Cardiac muscle cell (in vitro differentiated cells and primary cell): ENCODE data around the gene SLC6A17. TPM values are rescaled to one million over a fixed set of nuclear protein-coding genes. Genes with fewer than 3 reads are reported as not detected.
A peak's percentile ranks its signal among the peaks of the same experiment; 100 is the strongest.

Source experiments
- DNase-seq, 2 donors: peaks; one replicate each; pipeline versions ENCODE4 v3.0.0 to v3.0.0-alpha.2; 2010 to 2017; ENCODE audit warnings: low read depth in 1 of 2, low spot score in 1 of 2
- H3K27ac ChIP-seq: fragments of 200-600 bp; sonication (generic); 2 replicates; pipeline ENCODE4 v1.5.1; 2016
- H3K27me3 ChIP-seq: fragments of 200-600 bp; sonication (generic); 2 replicates; pipeline ENCODE4 v1.6.0; 2016; ENCODE audit warnings: control low read depth
- H3K36me3 ChIP-seq: fragments of 200-600 bp; sonication (generic); 2 replicates; pipeline ENCODE4 v1.5.1; 2016; ENCODE audit warnings: control low read depth
- H3K4me1 ChIP-seq: fragments of 200-600 bp; sonication (generic); 2 replicates; pipeline ENCODE4 v1.8.1; 2017; ENCODE audit warnings: low read depth, mild to moderate bottlenecking, mixed run types
- H3K4me3 ChIP-seq: fragments of 200-600 bp; sonication (generic); 2 replicates; pipeline ENCODE4 v1.5.1; 2016; ENCODE audit warnings: mild to moderate bottlenecking
- H3K9me3 ChIP-seq: fragments of 200-600 bp; sonication (generic); 2 replicates; pipeline ENCODE4 v1.5.1; 2017; ENCODE audit warnings: low read depth, mild to moderate bottlenecking, control low read depth
- polyA plus RNA-seq: library from polyadenylated mRNA; unstranded; fragments of >200 nt; fragmentation: Nextera tagmentation; extraction: Ambion mirVana; gene quantifications from 2 replicates; pipeline ENCODE4 v1.2.1, GENCODE V29; 2016
- total RNA-seq: library from RNA; depleted of rRNA; stranded (reverse); fragments of >200 nt; gene quantifications from 2 replicates; pipeline ENCODE4 v1.2.3, GENCODE V29; 2016
- TF ChIP-seq, protein P1 (sequence below): IDR thresholded peaks from 2 replicates; pipeline ENCODE4 v1.5.1; 2012; ENCODE audit warnings: low read depth, mild to moderate bottlenecking, low read length

SLC6A17 gene
- 0.06 and 0.14 TPM in 2 replicates for total RNA-seq
- not detected in 2 replicates for polyA plus RNA-seq

DNA sequence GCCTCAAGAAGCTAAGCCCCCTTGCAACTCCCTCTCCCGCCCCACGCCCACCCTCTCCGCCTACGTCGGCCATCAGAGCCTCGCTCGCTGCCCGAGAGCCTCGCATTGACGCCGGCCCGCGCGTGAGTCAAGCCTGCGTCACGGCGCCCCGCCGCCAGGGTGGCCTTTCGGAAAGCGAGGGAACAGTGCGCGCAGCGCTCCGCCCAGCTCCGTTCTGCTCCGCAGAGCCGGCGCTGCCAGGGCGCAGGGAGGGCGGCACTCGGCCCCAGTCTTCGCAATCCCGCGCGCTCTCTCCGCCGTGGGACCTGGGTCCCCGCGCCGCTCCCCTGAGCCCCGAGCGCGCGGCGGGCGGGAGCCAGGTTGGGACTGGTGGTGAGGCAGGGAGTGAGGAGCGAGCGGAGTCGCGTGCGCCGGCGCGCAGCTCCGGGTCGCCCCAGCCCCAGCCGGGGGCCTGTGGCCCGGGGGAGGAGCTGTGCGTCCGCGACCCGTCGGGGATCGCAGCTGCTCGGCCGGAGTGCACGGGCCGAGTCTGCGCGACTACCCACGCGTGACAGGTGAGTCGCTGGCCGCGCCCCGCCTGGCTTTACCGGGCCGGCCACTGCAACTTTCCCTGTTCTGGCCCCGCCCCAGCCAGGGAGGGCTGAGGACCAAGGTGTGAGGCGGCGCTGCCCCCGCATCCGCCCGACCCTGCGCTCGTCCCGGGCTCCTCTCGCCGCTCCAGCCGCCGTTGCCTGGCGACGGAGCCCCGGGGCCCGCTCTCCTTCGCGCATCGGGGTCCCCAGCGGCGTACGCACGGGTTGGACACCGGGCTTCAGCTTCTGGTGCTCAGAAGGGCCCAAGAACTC lies at the start of gene SLC6A17:
Gene SLC6A17, plus strand, starts transcription at position 165 of the 845 bp plus-strand sequence. CDS start 16,436 bp downstream, outside the sequence.
- no peaks in the 10 kb centered on the region for H3K36me3 ChIP-seq
- no peaks in the 10 kb centered on the region for H3K9me3 ChIP-seq
- peak within 1 kb of the TSS; percentile 32 for H3K4me3 ChIP-seq
- H3K27ac ChIP-seq, result no peak within 1 kb of the TSS
- H3K4me1 ChIP-seq, result peaks cover 6% of the 10 kb centered on the region
- peak; percentile 46 to 55 for DNase-seq
- peaks cover 100% of the 10 kb centered on the region for H3K27me3 ChIP-seq
- TF ChIP-seq, protein P1, sequence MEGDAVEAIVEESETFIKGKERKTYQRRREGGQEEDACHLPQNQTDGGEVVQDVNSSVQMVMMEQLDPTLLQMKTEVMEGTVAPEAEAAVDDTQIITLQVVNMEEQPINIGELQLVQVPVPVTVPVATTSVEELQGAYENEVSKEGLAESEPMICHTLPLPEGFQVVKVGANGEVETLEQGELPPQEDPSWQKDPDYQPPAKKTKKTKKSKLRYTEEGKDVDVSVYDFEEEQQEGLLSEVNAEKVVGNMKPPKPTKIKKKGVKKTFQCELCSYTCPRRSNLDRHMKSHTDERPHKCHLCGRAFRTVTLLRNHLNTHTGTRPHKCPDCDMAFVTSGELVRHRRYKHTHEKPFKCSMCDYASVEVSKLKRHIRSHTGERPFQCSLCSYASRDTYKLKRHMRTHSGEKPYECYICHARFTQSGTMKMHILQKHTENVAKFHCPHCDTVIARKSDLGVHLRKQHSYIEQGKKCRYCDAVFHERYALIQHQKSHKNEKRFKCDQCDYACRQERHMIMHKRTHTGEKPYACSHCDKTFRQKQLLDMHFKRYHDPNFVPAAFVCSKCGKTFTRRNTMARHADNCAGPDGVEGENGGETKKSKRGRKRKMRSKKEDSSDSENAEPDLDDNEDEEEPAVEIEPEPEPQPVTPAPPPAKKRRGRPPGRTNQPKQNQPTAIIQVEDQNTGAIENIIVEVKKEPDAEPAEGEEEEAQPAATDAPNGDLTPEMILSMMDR, result no peak

DNA sequence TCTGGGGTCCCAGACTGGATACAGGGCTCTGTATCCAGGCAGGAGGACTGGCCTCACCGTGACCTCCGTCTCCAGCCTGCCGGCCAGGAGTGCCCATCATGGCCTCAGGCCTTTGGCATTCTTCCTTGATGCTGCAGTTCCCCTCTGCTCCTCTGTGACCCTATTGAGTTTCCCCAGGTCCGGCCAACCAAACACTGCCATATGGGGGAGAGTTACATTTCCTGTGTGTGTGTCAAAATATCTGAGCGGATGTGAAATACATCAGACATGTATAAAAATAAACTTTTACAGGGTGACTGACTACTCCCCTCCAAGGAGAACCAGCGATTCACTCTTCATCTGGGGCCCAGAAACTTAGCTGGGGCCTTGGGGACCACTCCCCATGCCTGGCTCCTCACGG lies 48.2 kb upstream of the SLC6A17 start:
- Histone ChIP-seq H3K27ac (no peak overlapping the region), H3K4me3 (no peak overlapping the region)
- peak in 1 of 2 donors; percentile 33 for DNase-seq

DNA sequence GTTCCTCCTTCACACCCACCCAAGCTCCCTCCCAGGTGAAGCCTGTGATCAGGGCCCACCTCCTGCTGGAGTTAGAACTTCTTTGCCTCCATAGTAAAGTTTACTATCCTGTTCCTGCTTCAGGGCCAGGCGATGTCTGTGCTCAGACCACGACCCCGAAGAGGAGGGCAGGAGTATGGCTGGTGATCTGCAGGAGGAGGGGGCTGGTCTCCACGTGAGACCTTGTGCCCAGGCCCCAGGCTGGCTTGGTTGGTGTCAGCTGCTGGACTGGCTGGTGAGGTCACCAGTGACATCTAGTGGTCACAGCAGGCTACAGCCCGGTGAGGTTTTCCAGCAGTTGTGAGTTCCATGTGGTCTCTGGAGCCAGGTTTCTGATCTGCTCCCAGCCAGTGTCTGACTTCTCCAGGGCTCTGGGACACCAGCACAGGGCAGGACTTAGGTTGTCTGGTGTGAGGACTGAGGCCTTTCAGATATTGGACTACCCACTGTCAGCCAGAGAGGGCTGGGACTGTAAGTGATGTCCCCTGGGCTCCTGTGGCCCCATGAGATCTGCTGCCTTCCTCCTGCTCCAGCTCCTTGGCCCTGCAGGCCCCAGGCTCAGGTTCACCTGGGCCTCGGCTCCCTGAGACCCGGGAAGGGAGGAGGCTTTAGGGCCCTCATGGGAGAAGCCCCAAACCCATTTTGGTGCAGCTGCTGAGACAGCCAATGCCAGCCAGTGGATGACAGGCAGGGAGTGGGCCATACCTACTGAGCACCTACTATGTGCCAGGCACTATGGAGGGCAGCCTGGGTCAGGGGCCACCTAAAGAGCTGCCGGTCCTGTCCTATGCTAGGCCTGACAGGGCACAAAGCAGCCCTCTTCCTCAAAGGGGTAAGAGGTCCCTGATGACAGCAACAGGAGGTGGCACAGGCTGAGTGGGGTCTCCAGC lies 44.0 kb upstream of the SLC6A17 start:
- DNase-seq, result peak; percentile 80 to 81
- no peaks in the 10 kb centered on the region for H3K9me3 ChIP-seq
- TF ChIP-seq, protein P1, result peak; percentile 93

More for the DNA sequence above, 48.2 kb upstream of the SLC6A17 start:
- H3K36me3 ChIP-seq, result no peaks in the 10 kb centered on the region
- no peaks in the 10 kb centered on the region for H3K9me3 ChIP-seq
- H3K27me3 ChIP-seq, result no peaks in the 10 kb centered on the region
- TF ChIP-seq, protein P1, result no peak
- peaks cover 6% of the 10 kb centered on the region for H3K4me1 ChIP-seq

DNA sequence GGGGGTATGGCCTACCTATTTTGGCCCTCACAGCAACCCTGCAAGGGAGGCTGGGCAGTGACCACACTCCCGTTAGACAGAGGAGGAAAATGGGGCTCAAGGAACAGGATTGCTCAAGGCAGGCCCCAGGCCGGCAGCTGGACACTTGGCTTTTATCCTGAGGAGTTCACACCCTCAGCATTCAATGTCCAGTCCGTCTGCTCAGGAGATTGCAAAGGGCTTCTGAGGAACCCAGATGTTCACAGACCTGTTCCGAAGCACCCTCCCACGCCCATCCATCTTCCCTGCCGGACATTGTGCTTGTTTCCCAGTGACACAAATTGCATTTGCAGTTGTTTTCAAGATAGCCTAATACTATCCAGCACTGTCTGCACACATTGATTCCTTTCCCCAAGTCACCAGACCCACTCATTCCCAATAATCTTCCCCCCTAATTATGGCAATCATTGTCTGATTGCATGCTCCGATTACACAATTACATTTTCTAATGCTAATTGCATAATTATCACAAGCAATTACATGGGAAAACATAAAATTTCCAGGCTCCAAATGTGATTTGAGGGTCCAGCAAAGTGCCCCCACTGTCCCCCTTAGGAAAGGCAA lies 42.3 kb upstream of the SLC6A17 start:
- Histone ChIP-seq H3K27ac (no peak overlapping the region), H3K4me3 (no peak overlapping the region), H3K9me3 (no peaks in the 10 kb centered on the region), H3K27me3 (peaks cover 8% of the 10 kb centered on the region), H3K36me3 (no peaks in the 10 kb centered on the region), H3K4me1 (no peaks in the 10 kb centered on the region)
- TF ChIP-seq, protein P1, result no peak
- DNase-seq, result no peak

More for the DNA sequence above, 44.0 kb upstream of the SLC6A17 start:
- Histone ChIP-seq H3K27ac (no peak overlapping the region), H3K4me1 (no peaks in the 10 kb centered on the region), H3K4me3 (no peak overlapping the region), H3K27me3 (peaks cover 8% of the 10 kb centered on the region), H3K36me3 (no peaks in the 10 kb centered on the region)

DNA sequence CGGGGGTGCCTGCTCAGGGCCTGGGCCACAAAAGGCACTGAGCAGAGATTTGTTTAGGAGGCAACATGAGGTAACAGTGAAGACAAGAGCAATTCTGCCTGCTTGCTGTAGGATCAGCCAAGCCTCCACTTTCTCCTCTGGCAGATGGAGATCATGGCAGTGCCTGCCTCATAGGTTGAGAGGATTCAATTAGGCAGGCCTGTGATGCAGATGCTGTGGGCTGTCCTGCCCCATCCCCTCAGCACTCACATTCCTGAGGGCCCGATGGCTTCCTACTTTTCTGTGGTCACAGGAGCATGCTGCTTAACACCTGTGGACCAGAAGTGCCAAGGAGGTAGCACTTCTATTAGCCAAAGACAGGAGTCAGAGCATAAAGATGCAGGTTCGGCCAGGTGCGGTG lies 39.2 kb upstream of the SLC6A17 start:
- no peak overlapping the region for H3K4me3 ChIP-seq
- TF ChIP-seq, protein P1, result no peak
- no peak for DNase-seq
- peaks cover 8% of the 10 kb centered on the region for H3K27me3 ChIP-seq
- H3K9me3 ChIP-seq, result no peaks in the 10 kb centered on the region
- H3K4me1 ChIP-seq, result peaks cover 3% of the 10 kb centered on the region
- no peaks in the 10 kb centered on the region for H3K36me3 ChIP-seq
- H3K27ac ChIP-seq, result no peak overlapping the region
